NCI-H524 treated with DMSO at 0.1 percent for 48 hours (cell line): ENCODE data around the gene ACSL3.
A peak's percentile ranks its signal among the peaks of the same experiment; 100 is the strongest.
"Not testable (repeated sequence)": the region's sequence is repeated elsewhere in the genome, so short reads cannot be mapped to it uniquely, and the experiment has no call there.

Source experiments
- DNase-seq: peaks from one replicate; lab custom pipeline; 2025; lab: John Stamatoyannopoulos, UW

Gene ACSL3

DNA sequence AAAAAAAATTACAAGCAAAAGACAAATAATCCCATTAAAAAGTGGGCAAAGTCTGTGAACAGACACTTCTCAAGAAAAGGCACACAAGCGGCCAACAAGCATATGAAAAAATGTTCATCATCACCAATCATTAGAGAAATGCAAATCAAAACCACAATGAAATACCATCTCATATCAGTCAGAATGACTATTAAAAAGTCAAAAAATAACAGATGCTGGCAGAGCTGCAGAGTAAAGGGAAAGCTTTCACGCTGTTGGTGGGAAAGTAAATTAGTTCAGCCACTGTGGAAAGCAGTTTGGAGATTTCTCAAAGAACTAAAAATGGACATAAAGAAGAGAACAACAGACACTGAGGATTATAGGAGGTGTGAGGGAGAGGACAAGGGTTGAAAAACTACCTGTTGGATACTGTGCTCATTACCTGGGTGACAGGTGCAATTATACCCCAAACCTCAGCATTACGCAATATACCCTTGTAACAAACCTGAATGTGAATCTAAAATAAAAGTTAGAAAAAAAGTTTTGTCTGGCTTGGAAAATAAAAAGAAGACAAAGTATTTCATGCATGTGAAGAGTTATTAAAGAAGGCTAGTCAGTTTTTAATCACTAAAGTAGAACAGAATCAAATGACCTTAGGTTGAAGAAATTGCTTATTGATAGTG is 8.7 kb upstream of the ACSL3 start:
- DNase-seq, result no peak

DNA sequence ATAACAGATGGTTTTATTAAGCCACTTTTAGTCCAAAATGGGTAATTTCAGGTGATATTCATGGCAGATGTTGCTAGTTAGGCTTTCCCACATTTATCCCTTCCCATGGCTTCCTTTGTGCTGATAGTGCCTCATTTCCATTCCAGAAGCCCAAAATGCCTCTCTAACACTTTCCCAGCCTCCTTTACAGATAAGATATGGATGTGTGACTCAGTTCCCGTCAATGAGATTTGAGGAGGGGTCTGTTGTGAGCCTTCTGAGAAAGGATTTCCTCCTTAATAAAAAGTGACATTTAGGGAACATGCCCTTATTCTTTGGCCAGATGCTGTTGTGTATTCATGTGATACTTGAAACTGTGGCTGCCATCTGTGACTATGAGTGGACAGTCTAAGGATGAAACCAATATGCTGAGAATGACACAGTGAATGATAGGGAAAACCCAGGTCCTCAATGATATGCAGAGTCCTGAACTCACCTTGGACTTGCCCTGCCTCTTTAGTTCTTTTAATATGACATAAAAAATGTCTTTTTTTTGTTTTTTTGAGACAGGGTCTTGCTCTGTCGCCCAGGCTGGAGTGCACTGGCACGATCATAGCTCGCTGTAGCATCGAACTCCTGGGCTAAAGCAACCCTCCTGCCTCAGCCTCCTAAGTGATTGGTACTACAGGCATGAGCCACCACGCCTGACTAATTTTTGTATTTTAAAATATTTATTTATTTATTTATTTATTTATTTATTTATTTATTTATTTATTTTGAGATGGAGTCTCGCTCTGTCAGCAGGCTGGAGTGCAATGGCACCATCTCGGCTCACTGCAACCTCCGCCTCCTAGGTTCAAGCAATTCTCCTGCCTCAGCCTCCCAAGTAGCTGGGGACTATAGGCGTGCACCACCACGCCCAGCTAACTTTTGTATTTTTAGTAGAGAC is 5.8 kb upstream of the ACSL3 start:
- peak; percentile 83 for DNase-seq

DNA sequence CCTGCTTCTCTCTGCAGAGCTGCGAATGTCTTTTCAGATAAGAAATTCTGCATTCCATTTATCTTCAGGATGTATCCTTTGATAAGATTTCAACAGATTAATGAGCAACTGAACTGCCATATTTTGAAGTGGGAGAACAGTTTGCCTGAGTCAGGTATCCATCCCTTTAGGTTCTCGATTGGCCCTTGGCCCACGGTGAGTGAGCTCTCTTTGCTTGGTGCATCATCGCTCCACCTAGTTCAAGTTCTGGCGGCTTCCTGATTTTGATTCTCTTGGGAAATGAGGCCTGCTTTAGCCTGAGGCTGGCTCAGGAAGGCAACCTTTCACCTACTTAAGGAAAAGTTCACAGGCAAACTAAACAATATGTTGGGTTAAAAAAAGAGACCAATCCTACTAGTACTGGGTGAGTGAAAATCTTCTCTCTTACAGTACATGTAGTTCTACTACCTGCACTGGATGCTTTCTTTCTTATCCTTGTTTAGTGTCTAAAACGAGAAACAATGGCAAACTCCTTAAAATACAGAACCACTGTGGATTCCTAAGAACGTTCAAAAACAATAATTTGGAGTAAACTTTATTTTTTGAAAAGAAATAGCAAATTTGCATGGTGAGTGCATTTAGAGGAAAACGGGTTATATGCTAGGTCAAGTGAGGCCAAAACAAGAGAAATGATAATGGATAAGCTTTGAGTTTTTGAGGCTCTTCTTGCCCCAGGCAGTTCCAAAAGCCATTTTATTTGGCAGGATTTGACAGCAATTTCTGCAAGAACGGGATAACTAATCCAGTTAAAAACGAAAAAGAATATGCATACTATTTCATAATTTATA is 837 bp upstream of the ACSL3 start:
- DNase-seq, result no peak

DNA sequence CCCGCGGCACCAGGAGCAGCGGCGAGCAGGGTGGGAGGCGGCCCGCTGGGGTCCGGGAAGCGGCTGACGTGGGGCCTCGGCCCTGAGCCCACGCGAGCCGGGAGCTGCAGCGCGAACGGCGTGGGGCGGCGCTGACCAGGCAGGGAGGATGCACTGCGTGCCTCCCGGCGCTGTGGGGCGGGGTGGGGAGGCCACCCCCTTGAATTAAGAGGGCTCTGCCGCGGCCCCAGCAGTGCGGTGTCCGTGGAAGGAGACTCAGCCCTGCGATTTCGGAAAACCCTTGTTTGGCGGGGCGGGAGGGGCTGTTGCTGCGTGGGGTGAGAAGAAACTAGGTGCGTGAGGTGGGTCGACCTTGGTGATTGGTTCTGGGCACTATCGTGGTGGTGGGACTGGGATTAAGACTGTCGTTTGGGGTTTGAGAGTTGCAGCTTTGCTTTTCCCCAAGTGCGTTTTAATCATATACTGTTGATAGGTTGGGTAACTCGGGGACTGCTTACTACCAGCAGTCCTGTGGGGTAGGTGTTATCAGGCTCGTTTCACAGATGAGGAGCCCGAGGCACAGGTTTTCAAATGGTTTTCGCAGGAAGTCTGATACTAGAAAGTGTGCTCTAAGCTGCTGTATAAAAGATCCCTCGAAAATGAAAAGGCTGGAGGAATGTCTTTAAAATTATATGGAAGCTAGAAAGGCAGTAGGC is 722 bp downstream of the ACSL3 start:
- no peak for DNase-seq

GRCh38 chr2:222862106-222862908 is 1.5 kb downstream of the ACSL3 start:
- DNase-seq, result no peak

DNA sequence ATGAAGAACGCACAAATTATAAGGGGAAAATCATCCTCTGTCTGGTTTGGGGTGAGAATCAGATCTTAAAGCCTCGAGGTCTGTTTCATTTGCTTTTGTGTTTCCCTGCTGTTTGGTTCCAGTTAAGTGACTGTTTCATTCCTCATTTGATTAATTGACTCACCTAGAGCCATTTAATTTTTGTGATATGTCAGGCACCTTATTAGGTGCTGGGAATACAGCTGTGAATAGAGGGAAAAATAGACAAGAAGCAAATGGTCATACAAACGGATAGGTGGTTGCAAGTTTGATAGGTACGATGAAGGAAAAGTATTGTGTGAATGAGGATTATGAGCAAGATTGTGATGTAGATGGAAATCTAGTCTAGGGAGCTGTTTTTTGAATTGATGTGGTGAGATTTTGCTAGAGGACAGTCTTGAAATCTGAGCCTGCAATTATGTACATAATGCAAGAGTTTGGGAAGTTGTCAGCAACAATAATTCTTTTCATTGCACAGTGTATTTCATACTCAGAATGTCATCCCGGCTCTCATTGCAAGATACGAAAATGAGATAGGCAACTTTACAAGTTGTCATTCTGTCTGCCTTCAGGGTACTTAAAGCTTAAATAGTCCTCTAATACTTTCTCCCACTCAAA is 2.2 kb downstream of the ACSL3 start:
- no peak for DNase-seq

GRCh38 chr2:222864296-222864695 is 3.5 kb downstream of the ACSL3 start:
- no peak for DNase-seq

DNA sequence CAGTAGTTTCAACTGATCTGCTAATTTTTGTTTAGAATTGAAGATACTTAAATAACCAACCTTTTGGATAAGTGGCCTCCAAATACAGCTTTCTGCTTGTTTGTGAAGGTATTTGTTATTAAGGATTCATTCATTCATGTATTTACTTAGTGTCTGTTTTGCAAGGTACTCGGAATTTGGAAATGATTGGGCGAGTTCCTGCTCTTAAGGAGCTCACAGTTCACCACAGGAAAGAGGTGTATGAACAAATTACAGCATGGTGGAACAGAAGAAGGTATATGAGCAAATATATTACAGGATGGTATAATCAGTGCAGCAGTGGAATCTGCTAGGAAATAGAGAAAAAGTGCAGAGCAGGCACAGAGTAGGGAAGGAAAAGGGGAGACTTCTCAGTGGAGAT is 4.5 kb downstream of the ACSL3 start:
- no peak for DNase-seq

- DNase-seq, result no peak
These were observed 5.6 kb downstream of the ACSL3 start for GRCh38 chr2:222866358-222866960.

DNA sequence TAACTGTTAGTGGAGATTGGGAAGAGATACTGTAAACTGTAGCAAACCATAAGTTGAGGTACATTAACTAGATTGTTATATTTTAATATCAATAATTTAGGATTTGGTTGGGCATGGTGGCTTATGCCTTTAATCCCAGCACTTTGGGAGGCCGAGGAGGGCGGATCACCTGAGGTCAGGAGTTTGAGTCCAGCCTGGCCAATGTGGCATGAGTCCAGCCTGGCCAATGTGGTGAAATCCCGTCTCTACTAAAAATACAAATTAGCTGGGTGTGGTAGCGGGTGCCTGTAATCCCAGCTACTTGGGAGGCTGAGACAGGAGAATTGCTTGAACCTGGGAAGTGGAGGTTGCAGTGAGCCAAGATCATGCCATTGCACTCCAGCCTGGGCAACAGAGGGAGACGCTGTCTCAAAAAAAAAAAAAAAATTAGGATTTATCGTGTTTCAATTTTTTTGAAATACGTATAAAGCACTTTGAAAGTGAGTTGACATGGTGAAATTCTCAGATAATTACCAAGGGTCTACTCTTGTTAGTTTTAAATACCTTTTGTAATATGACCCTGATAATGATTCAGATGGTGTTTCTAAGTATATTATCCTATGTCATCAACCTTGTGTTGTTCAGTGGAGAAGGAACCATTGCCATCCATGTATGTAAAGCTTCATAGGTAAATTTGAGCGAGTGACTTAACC is 7.9 kb downstream of the ACSL3 start:
- DNase-seq, result not testable (repeated sequence)

DNA sequence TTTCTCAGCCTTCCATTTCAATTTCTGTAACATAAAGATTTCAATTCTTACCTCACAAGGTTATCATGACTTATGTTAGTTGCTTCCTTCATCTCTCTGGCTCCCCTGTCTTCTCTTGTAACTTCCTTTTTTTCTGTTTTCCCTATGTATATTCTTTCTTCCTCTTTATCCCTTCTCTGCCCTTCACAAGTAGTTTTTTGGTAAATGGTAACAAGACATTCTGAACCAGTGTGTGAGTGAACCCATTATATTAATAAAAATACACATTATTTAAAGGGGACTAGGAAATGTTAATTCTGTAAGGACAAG is 8.4 kb downstream of the ACSL3 start:
- DNase-seq, result no peak

DNA sequence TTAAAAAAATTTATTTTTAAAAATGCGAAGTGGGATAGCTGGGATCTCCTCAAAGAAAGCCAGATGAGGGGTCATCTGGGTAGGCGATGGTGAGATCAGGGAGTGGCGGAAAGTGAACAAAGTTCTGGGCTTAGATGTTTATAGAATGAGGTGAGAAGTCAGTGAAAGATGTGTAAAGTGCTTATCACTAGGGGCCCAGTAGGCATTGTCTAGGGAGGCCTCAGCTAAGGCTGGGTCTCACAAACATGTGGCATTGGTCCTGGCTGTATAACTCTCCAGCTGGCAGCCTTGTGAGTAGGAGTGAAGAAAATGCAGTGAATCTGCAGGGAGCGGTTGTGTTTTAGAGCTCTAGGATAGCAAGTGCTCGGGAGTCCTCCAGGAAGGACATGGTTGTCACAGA is 10.5 kb downstream of the ACSL3 start:
- no peak for DNase-seq

- DNase-seq, result no peak
These were observed 11.7 kb downstream of the ACSL3 start for GRCh38 chr2:222872551-222872950.

GRCh38 chr2:222875482-222875881 is 14.6 kb downstream of the ACSL3 start:
- DNase-seq, result no peak

- no peak for DNase-seq
These were observed 16.1 kb downstream of the ACSL3 start for GRCh38 chr2:222876947-222877346.

- no peak for DNase-seq
These were observed 16.9 kb downstream of the ACSL3 start for GRCh38 chr2:222877556-222878300.

- no peak for DNase-seq
These were observed 17.6 kb downstream of the ACSL3 start for GRCh38 chr2:222878301-222878876.

- no peak for DNase-seq
These were observed 18.2 kb downstream of the ACSL3 start for GRCh38 chr2:222878877-222879603.
